Measurements from ENCODE around the gene ERCC6. TPM values are rescaled to one million over a fixed set of nuclear protein-coding genes. Genes with fewer than 3 reads are reported as not detected.

The ERCC6 gene
- total RNA-seq, 1 donor from 2014 or later: 19.0 TPM

GRCh38 chr10:49508654-49509053 lies 30.3 kb downstream of the ERCC6 start:
- ATAC-seq: peak; percentile 27

GRCh38 chr10:49508249-49508648 lies 30.7 kb downstream of the ERCC6 start:
- no peak for ATAC-seq

GRCh38 chr10:49505589-49505988 lies 33.3 kb downstream of the ERCC6 start:
- no peak for ATAC-seq

GRCh38 chr10:49505076-49505475 lies 33.8 kb downstream of the ERCC6 start:
- no peak for ATAC-seq

- no peak for ATAC-seq
These were observed 34.4 kb downstream of the ERCC6 start for GRCh38 chr10:49504528-49504927.

DNA sequence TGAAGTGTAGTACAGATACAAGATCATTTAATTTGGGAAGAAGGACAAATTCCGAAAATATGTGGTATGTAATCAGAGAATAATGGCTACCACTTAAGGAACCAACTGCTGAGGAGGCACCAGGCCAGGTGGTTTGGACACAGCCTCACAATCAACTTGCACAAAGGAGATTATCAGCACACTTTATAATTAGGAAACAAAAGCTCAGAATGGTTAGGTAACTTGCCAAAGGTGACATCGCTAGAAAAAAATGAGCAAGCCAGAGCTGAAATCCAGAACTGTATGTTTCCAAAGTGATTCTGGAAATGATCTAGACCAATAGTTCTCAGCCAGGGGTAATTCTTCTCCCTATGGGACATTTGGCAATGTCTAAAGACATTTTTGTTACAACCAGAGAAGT lies 36.6 kb downstream of the ERCC6 start:
- no peak for ATAC-seq

DNA sequence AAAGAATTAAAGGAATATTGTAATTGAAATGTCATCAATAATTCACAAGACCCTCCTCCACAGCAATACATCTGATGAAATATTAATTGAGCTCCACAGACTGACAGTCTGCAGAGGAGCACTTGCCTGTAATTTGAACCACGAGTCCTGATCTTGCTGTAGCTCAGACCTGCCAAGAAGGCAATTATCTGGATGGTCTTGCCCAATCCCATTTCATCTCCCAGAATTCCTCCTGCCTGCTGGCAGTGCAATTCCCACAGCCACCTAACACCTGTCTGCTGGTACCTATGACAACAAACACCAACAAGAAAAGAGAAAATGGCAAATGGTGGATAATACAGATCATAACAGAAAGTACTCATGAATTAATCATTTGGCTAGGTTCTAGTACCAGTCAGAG lies 38.5 kb downstream of the ERCC6 start:
- no peak for ATAC-seq

DNA sequence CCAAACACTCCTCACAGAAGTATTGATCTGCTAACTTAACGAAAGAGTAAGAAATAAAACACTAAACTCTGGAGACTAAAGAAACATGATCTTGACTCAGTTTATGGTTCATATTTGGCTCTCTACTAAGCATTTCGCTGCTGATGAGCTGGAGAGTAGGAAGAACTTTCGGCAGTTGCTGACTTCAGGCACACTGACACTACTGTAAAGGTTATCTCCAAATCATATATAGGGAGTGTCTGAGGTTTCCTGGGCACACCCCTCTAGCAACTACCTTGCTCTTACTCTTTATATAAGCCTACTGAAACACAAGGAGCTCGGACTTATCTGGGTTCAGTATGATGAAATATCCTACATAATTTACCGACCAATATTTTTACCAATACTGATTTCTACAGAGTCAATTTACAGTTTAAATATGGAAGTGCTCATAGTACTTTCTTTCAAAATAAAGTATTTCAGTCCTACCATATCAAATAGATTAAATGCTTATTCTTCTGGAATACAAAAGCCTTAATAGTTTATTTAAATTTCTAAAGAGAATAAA lies 39.5 kb downstream of the ERCC6 start:
- no peak for ATAC-seq

GRCh38 chr10:49498425-49498824 lies 40.5 kb downstream of the ERCC6 start:
- no peak for ATAC-seq

DNA sequence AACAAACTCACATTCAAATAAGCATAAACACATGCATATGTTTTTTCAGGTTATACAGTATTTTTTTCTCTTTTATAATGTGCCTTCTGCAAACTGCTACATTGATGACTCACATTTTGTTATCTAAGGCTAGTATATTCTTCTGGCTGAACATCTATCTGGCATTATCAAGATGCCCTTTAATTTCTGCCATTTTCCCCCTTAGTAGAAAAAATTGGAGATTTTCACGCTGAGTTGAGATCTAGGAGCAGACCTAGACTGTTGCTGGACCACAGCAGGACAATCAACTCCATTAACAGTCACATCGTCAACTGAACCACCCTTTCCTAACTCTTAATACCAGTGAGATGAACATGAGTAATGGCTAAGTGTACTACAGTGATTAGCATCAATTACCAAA lies 41.6 kb downstream of the ERCC6 start:
- ATAC-seq: no peak

DNA sequence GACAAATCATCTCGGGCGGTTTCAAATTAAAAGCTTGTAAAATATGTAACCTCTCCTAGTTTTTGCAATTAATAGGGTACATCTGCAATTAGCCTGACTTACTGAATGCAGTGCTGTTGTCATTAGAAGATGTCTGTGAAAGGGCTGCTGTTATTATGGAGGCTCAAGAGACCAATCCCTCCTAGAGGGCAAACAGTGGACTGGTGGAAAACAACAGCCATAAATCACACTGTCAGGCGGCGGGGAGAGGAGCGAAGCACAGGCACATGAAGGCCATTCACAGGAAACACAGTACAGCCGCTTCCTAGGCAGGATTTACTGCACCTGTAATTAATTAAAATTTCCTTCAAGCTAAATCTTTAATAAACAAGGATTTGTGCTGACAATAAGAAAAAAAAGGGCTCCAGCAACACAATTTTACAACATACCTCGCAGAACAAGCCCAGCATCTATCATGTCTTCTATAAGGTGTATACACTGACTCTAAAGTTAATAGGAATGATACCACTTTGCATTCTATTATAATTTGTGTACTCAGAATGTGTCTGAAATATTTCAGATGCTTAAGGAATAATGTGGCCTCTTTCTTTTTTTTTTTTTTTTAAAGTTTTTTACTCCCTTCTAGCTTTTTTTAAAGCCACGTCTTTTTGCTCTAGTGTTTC lies 50.7 kb downstream of the ERCC6 start:
- ATAC-seq: no peak

GRCh38 chr10:49486738-49487137 lies 52.2 kb downstream of the ERCC6 start:
- no peak for ATAC-seq

DNA sequence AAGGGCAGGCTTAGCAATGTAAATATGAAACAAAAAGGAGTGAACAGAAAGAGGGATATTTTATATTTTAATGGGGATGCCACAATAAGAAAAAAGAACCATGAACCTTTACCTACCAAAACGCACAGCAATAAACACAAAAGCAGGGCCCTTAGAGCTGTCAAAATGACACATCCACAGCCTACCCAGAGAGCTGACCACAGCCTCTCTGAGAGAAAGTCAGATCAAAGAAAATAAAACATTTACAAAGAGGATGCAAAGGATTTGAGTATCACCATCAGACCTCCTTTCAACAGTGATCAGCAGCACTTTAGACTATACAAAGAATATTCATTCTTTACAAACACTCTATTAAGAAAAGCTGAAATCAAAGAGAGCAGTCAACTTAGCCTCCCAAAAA lies 52.9 kb downstream of the ERCC6 start:
- ATAC-seq: no peak

- ATAC-seq: no peak
These were observed 54.3 kb downstream of the ERCC6 start for GRCh38 chr10:49484486-49485235.

DNA sequence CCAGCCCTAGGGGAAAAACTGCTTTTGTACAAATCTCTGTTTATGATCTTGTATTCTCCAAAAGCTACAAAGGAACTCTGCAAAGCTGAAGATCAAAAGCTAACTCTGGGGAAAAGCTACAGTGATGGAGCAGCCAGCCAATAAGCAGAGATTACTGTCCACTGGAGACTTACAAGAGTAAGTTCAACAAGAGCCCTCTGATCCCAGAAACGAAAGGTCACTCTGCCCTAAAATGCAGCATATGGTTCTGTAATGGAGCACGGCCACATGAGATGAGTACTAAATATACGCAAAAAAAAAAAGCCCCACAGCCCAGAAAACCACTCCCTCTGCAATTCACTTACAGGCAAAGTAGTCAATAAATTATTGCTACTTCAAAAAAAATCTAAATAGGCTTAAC lies 60.1 kb downstream of the ERCC6 start:
- ATAC-seq: no peak

GRCh38 chr10:49474901-49475300 lies 64.0 kb downstream of the ERCC6 start:
- no peak for ATAC-seq

GRCh38 chr10:49471532-49471931 lies 67.4 kb downstream of the ERCC6 start:
- ATAC-seq: no peak

DNA sequence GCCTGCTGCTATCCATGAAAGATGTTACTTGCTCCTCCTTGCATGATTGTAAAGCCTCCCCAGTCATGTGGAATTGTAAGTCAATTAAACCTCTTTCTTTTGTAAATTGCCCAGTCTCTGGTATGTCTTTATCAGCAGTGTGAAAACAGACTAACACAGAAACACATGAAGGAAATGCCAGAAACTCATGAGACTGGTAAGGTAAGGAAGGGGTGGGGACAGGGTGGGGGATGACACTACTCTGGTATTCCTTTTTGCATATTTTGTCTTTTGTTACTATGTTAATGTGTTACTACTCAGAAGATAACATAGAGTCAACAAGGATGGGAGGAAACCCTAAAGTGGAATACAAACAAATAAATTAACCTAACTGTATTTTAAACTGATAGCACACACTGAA lies 73.2 kb downstream of the ERCC6 start:
- ATAC-seq: no peak

Other genes starting within 250 kb of the ERCC6 start
- not detected for gene C10orf71, start 240.0 kb downstream of the ERCC6 start, total RNA-seq
- gene DRGX, start 143.0 kb downstream of the ERCC6 start, total RNA-seq: not detected
- gene SLC18A3, start 71.2 kb upstream of the ERCC6 start, total RNA-seq: not detected
- gene CHAT, start 74.9 kb upstream of the ERCC6 start, total RNA-seq: not detected
- not detected for gene C10orf53, start 140.5 kb upstream of the ERCC6 start, total RNA-seq
- 0.52 TPM for gene OGDHL, start 223.2 kb upstream of the ERCC6 start, total RNA-seq